Measurements from ENCODE around the gene TDRD12.

TDRD12 gene

DNA sequence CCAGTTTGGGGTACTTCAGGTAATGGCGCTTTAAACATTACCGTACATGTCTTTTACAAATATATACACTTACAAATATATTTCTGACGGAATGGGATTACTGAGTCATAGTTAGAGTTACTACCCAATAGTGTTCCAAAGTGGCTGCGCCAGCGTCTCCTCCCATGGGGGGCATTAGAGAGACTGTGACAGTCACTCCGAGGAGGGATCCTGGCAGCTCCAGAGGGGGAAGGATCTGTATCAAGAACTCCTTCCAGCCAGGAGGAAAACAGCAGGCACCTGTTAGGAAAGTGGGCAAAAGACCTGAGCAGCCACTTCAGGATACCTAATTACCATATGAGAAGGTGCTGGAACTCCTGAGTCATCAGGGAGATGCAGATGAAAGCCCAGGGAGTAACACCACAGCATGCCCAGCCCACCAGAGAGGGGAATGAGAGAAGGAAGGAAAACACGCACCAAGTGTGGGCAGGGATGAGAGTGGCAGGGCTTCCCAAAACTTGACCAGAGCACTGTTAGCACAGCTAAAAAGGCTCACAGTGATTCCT lies 97.1 kb downstream of the TDRD12 start:
- Histone ChIP-seq H3K27me3 (ENCODE audit: control insufficient read depth, insufficient read depth, low read length, poor library complexity, severe bottlenecking) (no peaks in the 10 kb centered on the region), H3K36me3 (ENCODE audit: control insufficient read depth, insufficient read depth, low read length) (no peaks in the 10 kb centered on the region), H3K27ac (ENCODE audit: insufficient read depth, low read depth, low read length, poor library complexity, severe bottlenecking) (no peak overlapping the region), H3K4me3 (ENCODE audit: insufficient read depth, low read depth, low read length) (no peak overlapping the region), H3K4me1 (ENCODE audit: control insufficient read depth, insufficient read depth, low read length) (no peaks in the 10 kb centered on the region), H3K9me3 (ENCODE audit: control insufficient read depth, low read length) (no peaks in the 10 kb centered on the region)
- 51 to 55% methylated on average over 7 of the region's 7 CpGs for WGBS, 2 experiments

DNA sequence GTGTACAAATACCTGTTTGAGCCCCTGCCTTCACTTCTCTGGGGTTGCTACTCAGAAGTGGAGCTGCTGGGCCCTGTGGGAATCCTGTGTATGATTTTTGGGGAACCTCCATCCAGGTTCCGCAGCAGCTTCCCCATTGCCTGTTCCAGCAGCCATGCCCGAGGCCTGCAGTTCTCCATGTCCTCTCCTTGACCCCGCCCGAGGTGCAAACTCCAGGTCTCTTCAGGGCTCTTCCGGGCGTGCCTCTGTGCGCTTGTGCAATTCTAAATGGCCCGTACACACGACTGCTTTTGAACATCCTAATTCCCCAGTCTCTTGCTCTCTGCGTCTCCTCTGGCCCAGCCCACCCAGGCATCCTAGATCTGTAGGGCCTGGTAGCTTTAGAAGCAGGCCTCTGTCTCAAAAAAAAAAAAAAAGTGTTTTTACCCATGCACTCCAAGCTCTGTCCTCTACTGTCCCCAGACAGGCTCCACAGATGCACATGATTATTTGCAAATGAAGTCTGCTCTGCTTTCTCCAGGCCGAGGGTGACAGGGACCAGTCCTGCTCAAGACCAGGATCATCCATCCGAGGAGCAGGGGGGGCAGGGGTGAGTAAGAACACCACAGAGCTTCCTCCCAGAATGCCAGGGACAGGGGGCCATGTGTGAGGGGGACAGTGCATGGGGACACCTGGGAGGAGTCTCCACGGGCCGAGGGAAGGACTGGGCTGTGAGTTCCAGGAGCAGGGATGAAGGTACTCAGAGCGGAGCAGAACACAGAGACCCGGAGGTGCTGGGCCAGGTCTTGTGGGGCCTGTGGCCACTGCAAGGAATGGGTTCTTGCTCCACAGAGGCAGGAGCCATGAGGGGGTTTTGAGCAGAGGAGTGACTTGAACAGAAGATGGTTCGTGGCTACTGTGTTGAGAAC lies 98.3 kb downstream of the TDRD12 start:
- WGBS, 2 experiments: 92 to 94% methylated on average over 17 of the region's 17 CpGs
- Histone ChIP-seq H3K27ac (ENCODE audit: insufficient read depth, low read depth, low read length, poor library complexity, severe bottlenecking) (no peak overlapping the region), H3K36me3 (ENCODE audit: control insufficient read depth, insufficient read depth, low read length) (no peaks in the 10 kb centered on the region), H3K9me3 (ENCODE audit: control insufficient read depth, low read length) (no peaks in the 10 kb centered on the region), H3K27me3 (ENCODE audit: control insufficient read depth, insufficient read depth, low read length, poor library complexity, severe bottlenecking) (no peaks in the 10 kb centered on the region), H3K4me3 (ENCODE audit: insufficient read depth, low read depth, low read length) (no peak overlapping the region), H3K4me1 (ENCODE audit: control insufficient read depth, insufficient read depth, low read length) (no peaks in the 10 kb centered on the region)

DNA sequence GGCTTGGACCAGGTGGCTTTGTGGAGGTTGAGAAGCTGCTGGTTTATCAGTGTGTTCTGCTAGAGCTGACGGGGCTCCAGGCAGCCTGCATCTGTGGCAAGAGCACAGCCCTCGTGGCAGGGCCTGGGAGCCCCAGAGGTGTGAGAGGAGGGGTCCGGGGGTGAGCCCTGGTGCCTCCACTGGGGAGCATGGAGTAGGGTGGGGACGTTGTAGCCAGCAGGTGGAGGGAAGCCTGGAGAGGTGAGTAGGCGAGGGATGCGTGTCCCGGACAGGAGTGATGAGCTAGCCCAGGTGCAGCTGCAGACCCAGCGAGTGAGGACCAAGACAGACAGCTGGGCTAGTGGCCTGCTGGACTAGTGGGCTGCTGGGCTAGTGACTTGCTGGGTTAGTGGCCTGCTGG lies 99.0 kb downstream of the TDRD12 start:
- peaks cover 1% of the 10 kb centered on the region for H3K4me1 ChIP-seq (ENCODE audit: control insufficient read depth, insufficient read depth, low read length)
- no peaks in the 10 kb centered on the region for H3K27me3 ChIP-seq (ENCODE audit: control insufficient read depth, insufficient read depth, low read length, poor library complexity, severe bottlenecking)
- H3K27ac ChIP-seq (ENCODE audit: insufficient read depth, low read depth, low read length, poor library complexity, severe bottlenecking): no peak overlapping the region
- H3K4me3 ChIP-seq (ENCODE audit: insufficient read depth, low read depth, low read length): no peak overlapping the region
- no peaks in the 10 kb centered on the region for H3K36me3 ChIP-seq (ENCODE audit: control insufficient read depth, insufficient read depth, low read length)
- WGBS, 2 experiments: 92 to 94% methylated on average over 8 of the region's 8 CpGs
- no peaks in the 10 kb centered on the region for H3K9me3 ChIP-seq (ENCODE audit: control insufficient read depth, low read length)

DNA sequence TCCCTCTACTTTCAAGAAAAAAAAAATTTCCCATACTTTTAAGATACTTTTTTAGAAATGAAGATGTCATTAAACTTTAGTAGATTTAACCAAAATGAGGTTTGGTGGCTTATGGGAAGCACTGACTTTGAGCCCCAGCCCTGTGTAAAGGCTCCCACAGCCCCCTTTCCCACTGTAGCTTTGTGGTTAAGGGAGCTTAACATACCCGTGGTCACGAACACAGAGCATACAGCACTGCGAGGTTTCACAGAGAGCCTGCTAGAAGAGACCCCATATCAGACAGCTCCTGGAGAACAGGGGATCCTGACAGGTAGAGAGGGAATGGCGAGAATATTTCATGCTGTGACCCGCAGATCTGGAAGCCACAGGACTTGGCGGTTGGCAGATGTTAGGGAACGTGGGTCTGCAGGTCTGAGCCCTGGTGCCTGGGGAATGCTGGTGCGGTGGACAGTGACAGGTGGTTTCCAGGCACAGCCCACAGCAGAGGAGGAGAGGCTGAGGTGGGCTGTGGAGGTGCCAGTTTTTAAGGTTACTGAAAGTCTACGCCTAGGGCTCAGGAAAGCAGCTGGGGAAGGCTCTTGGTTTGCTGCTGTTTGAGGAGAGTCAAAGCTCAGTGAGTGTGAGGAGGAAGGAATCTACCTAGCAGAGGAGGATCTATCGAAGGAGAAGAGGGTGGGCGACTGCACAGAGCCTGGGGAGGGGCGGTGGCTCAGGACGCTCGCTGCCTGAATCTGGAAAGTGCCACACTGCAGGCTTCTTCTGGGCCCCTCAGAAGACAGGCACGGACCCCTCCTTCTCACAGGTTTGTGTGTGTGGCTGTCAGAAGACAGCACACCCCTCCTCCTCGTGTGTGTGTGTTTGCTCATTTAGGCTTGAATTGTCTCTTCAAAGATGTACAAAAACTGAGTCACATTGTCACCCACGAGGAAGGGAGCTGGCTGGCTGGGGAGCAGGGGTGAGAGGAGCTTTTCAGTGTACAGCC lies 100.1 kb downstream of the TDRD12 start:
- no peak overlapping the region for H3K4me3 ChIP-seq (ENCODE audit: insufficient read depth, low read depth, low read length)
- H3K27ac ChIP-seq (ENCODE audit: insufficient read depth, low read depth, low read length, poor library complexity, severe bottlenecking): no peak overlapping the region
- 83 to 84% methylated on average over 16 to 17 of the region's 17 CpGs for WGBS, 2 experiments
- no peaks in the 10 kb centered on the region for H3K27me3 ChIP-seq (ENCODE audit: control insufficient read depth, insufficient read depth, low read length, poor library complexity, severe bottlenecking)
- peaks cover 13% of the 10 kb centered on the region for H3K4me1 ChIP-seq (ENCODE audit: control insufficient read depth, insufficient read depth, low read length)
- no peaks in the 10 kb centered on the region for H3K36me3 ChIP-seq (ENCODE audit: control insufficient read depth, insufficient read depth, low read length)
- H3K9me3 ChIP-seq (ENCODE audit: control insufficient read depth, low read length): no peaks in the 10 kb centered on the region

DNA sequence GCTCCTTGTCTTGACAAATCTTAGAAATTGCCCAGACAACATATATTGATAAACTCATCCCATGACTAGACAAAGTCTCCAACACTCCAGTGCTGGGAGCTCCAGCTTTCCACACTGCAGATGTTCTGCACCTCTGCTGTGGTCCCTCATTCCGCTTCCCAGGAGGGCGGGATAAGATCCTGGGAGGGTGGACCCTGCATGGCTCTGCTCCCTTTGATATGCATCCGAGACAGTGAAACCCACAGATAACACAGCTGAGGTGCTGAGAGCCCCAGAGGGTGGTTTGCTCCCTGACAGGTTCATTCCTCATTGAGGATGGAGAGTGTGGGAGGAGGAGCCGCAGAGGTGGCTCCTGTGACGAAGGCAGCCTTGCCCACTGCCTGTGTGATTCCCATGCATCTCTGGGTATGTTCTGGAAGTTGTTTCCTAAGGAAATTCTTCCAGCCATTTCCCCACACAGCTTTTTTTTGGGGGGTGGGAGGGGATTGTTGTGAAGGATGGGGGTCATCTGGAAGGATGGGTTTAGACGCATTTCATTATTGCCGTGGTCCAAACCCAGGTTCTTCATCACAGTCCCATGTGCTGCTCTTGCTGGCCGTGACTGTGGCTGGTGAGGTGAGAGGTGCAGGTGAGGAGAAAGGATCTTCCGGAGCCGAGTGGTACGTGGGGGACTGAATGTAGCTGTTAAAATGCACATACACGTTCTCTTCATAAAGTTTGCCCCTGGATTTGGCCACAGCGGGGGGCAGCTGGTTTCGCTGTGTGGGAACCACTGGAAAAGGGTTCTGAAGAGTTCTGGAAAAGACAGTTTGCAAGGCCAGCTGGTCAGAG lies 103.6 kb downstream of the TDRD12 start:
- 94% methylated on average over 14 of the region's 14 CpGs for WGBS, 2 experiments
- H3K27me3 ChIP-seq (ENCODE audit: control insufficient read depth, insufficient read depth, low read length, poor library complexity, severe bottlenecking): no peaks in the 10 kb centered on the region
- no peak overlapping the region for H3K4me3 ChIP-seq (ENCODE audit: insufficient read depth, low read depth, low read length)

DNA sequence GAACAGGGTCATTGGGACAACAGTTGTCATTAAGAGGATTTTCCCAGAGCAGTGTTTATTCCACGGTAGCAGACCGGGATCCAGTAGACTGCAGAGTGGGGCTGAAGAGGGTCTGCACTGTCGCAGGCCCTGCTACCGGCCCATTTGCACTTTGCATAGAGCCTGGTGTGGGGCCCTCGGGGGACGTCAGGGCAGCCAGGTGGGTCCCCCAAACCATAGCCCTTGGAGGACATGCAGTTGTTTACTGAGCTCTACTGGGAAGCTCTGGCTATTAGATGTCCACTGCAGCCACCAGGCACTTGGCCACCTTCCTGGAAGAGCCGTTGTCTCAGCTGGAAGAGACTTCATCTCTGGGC lies 104.2 kb downstream of the TDRD12 start:
- H3K4me3 ChIP-seq (ENCODE audit: insufficient read depth, low read depth, low read length): no peak overlapping the region
- no peak overlapping the region for H3K27ac ChIP-seq (ENCODE audit: insufficient read depth, low read depth, low read length, poor library complexity, severe bottlenecking)
- H3K9me3 ChIP-seq (ENCODE audit: control insufficient read depth, low read length): no peaks in the 10 kb centered on the region
- H3K27me3 ChIP-seq (ENCODE audit: control insufficient read depth, insufficient read depth, low read length, poor library complexity, severe bottlenecking): no peaks in the 10 kb centered on the region
- peaks cover 21% of the 10 kb centered on the region for H3K4me1 ChIP-seq (ENCODE audit: control insufficient read depth, insufficient read depth, low read length)
- 95 to 96% methylated on average over 7 of the region's 7 CpGs for WGBS, 2 experiments
- no peaks in the 10 kb centered on the region for H3K36me3 ChIP-seq (ENCODE audit: control insufficient read depth, insufficient read depth, low read length)

More for the DNA sequence above, 103.6 kb downstream of the TDRD12 start:
- H3K36me3 ChIP-seq (ENCODE audit: control insufficient read depth, insufficient read depth, low read length): no peaks in the 10 kb centered on the region
- H3K9me3 ChIP-seq (ENCODE audit: control insufficient read depth, low read length): no peaks in the 10 kb centered on the region
- H3K27ac ChIP-seq (ENCODE audit: insufficient read depth, low read depth, low read length, poor library complexity, severe bottlenecking): no peak overlapping the region
- H3K4me1 ChIP-seq (ENCODE audit: control insufficient read depth, insufficient read depth, low read length): peaks cover 21% of the 10 kb centered on the region

DNA sequence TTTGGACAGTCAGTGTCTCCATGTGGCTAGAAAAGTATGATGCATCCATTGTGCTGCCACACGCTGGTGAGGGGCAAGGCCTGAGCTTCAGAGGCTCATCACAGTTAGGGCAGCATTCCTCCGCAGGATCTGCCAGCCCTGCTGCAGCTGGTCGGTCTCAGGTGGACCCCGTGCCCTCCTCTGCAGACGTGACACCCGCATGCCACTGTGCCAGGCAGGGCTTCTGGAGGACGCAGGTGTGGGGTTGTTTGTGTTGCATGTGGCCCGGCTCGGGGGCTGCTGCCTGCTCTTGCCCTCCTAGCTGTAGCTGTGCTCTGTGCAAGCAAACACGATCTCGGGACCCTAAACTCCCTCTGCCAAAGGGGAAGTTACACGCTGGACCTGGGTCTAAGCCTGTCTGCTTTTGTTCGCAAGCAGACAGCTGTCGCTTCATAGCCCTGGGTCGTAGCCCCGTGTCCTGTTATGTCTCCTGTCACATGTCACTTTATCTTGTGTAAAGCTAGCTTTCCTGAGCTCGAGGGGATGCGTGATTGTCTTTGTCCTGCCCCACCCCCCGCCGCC lies 104.7 kb downstream of the TDRD12 start:
- 70 to 74% methylated on average over 20 of the region's 20 CpGs for WGBS, 2 experiments
- Histone ChIP-seq H3K4me1 (ENCODE audit: control insufficient read depth, insufficient read depth, low read length) (peaks cover 21% of the 10 kb centered on the region), H3K9me3 (ENCODE audit: control insufficient read depth, low read length) (no peaks in the 10 kb centered on the region), H3K27me3 (ENCODE audit: control insufficient read depth, insufficient read depth, low read length, poor library complexity, severe bottlenecking) (no peaks in the 10 kb centered on the region), H3K4me3 (ENCODE audit: insufficient read depth, low read depth, low read length) (no peak overlapping the region), H3K27ac (ENCODE audit: insufficient read depth, low read depth, low read length, poor library complexity, severe bottlenecking) (peak overlapping the region; percentile 95), H3K36me3 (ENCODE audit: control insufficient read depth, insufficient read depth, low read length) (no peaks in the 10 kb centered on the region)

DNA sequence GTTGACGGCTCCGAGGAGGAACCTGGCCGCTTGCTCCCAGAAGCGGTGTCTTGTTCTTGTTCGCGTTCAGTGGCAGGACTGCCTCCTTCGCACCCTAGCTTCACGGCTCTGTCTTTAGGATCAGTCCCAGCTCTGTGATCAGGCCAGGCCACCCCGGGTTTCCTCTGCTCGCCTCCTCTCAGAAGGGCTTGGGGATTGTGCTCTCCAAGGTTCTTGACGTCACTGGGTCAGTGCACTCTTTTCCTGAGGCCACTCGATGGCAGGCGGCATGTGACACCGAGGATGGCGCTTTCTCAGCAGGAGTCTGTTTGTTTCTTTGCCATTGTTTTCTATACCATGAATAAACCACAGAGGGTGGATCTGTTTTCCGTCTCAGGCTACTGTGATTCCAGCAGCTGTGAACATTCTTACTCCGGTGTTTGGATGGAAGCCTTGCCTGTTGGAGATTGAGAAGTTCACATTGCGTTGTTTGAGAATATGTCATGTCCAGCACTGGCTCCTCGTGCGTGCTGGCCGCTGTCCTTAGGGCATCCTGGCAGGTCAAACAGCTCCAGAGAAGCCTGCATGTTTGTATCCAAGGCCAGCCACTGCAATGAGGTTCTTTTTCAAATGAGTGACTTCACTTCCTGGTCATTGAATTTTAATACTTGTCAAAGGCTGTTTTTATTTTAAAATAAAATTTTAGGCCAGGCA lies 105.5 kb downstream of the TDRD12 start:
- peak overlapping the region; percentile 95 for H3K27ac ChIP-seq (ENCODE audit: insufficient read depth, low read depth, low read length, poor library complexity, severe bottlenecking)
- 58 to 60% methylated on average over 21 of the region's 21 CpGs for WGBS, 2 experiments
- peaks cover 21% of the 10 kb centered on the region for H3K4me1 ChIP-seq (ENCODE audit: control insufficient read depth, insufficient read depth, low read length)
- H3K36me3 ChIP-seq (ENCODE audit: control insufficient read depth, insufficient read depth, low read length): no peaks in the 10 kb centered on the region
- H3K9me3 ChIP-seq (ENCODE audit: control insufficient read depth, low read length): no peaks in the 10 kb centered on the region
- H3K4me3 ChIP-seq (ENCODE audit: insufficient read depth, low read depth, low read length): no peak overlapping the region
- no peaks in the 10 kb centered on the region for H3K27me3 ChIP-seq (ENCODE audit: control insufficient read depth, insufficient read depth, low read length, poor library complexity, severe bottlenecking)

DNA sequence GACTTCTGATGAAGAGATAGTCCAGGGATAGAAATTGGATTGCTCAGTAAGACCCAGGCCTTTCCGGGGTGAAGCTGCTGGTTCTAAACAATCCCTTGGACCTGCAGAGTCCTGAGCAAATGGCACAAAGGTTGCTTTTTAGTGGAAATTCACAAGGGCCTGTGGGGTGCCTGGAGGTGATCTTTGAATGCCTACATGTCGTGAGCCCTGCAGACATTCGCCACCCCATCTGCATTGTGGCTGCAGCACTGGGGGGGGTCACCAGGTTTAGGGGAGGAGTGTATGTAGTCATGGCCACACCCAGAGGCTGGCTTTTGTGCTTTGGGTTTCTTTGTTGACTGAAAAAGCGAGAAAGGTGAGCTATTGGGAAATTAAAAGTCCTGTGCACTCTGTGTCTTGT lies 108.6 kb downstream of the TDRD12 start:
- H3K9me3 ChIP-seq (ENCODE audit: control insufficient read depth, low read length): no peaks in the 10 kb centered on the region
- no peaks in the 10 kb centered on the region for H3K27me3 ChIP-seq (ENCODE audit: control insufficient read depth, insufficient read depth, low read length, poor library complexity, severe bottlenecking)
- WGBS, 2 experiments: 50 to 51% methylated on average over 4 of the region's 4 CpGs
- H3K27ac ChIP-seq (ENCODE audit: insufficient read depth, low read depth, low read length, poor library complexity, severe bottlenecking): no peak overlapping the region
- H3K4me1 ChIP-seq (ENCODE audit: control insufficient read depth, insufficient read depth, low read length): peaks cover 21% of the 10 kb centered on the region
- no peak overlapping the region for H3K4me3 ChIP-seq (ENCODE audit: insufficient read depth, low read depth, low read length)
- no peaks in the 10 kb centered on the region for H3K36me3 ChIP-seq (ENCODE audit: control insufficient read depth, insufficient read depth, low read length)

All from ectodermal cell (in vitro differentiated cells).